GM04503 (cell line): ENCODE measurements around the gene SLC8A1.

Source experiments
- DNase-seq: peaks from one replicate; pipeline ENCODE4 v3.0.0-alpha.2; 2012; ENCODE audit warnings: low read depth

SLC8A1 gene

DNA sequence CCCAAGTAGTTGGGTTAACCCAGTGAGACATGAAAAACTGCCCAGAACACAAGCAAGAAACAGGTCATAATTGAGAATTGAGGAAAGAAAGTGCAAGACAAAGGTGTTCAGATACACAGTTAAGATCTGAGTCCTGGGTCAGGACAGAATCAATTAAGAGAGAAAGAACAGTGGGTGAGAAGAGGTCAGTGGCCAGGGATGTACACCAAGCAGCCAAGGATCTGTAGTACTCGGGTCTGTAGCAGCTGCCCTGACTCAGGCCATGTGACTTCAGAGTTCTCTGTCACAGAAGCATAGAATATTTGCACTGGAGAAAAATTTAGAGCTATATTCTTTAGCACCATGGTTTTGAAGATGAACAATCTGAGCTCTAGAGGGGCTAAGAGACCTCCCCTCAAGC is 141.6 kb downstream of the SLC8A1 start:
- DNase-seq: no peak

DNA sequence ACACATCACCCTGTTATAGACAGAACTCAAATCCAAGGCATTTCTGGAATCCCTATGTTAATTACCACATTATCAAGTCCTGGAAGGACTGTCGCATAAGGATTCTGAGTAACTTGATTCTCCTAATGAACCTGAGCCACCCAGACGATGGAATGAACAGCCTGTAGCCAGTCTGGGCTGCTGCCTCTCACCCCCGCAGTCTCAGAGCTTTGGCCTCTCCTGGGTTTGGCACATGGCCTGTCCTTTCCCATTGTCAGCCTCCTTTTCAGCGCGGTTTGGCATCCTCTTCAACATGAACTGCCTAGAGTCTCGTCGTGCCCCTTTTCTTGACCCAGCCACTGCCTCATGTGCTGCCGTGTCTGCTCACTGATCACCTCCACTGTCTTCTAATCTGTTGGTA is 147.6 kb downstream of the SLC8A1 start:
- DNase-seq: no peak

DNA sequence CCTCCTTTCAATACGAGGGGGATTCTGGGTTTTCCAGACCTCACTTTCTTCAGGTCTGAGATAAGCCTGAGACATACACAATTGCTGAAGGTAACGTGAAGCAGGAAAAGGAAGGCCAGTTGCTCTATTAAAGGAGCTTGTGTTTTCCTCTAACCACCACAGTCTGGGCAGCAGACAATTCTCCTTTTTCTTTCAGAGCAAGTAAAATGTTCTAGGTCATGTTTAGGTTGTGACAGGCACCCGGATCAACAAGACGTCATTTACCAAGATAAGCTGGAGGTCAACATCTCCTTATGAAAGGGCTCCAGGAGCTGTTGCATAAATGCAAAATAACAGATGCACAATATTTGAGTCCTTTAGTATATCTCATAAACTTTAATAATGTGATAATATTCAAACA is 148.1 kb downstream of the SLC8A1 start:
- no peak for DNase-seq

DNA sequence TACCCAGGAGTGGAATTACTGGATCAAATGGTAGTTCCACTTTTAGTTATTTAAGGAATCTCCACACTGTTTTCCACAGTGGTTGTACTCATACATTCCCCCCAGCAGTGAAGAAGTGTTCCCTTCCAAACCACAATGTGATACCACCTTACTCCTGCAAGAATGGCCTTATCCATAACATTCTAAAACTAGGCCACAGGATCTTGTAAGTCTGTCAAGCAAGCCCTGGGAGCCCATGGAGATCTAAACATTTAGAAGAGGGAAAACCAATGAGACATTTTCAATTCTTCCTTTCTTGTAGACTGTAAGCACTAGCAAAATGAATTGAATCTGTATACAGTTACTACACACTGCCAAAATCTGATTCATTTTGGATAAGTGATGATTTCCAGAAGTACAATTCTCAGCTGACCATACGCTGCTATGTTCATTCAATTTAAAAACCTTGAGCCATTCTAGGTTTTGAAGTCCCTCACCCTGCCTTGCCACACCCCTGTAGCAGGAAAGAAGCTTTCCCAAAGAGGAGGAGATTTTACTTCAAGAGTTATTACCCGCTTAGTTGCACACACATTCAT is 149.1 kb downstream of the SLC8A1 start:
- no peak for DNase-seq

DNA sequence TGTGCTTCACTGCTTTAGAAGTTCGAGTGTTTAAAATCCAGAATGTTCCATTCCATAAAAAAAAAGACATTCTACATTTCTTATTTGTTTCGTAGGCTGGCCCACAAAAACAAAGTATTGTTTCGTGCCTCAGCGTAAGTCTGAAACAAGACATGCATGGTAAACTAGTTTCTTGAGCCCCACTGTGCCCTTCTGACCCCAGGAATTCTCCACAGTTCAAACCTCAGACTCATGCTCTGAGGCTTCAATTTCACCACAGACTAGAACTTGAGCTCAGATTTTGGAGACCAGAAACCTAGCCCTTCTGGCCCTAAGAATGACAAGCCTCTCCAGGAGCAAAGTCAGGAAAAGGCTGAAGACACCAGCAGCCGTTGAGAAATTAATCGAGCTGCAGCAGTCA is 151.5 kb downstream of the SLC8A1 start:
- DNase-seq: no peak

DNA sequence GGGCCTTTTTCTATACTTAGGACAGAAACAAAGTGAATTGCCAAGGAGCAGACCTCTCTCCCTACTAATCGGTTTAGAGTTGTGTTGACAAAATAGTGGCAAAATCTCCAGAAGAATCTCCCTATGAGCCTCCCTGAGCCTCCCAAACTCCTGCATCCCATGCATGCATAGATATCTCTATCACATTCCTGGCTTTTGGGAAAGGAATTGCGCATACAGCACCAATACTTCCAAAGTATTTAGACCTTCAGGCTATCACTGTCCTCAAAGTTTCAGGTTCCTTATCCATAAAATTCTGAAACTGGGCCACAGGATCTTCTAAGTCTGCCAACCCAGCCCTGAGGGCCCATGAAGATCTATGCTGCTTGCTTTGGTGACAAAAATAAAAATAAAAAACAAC is 152.1 kb downstream of the SLC8A1 start:
- DNase-seq: no peak

DNA sequence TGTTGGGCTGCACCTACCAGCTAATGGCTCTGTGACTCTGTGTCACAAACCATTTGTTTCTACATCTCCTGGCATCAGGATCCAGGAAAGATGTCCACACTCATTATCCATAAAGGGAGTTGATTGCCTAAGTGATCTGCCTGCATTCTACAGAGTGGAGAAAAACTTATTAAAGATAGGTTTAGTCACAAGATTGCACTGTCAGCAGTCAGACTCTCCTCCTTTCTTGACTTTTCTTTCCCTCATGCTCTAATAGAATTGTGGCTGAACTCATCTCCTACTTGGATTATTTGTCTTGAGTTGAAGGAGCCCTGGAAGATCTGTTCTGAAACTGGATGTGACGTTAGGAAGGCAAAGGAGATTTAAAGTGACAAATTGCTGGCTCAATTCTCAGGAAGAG is 152.7 kb downstream of the SLC8A1 start:
- DNase-seq: no peak

DNA sequence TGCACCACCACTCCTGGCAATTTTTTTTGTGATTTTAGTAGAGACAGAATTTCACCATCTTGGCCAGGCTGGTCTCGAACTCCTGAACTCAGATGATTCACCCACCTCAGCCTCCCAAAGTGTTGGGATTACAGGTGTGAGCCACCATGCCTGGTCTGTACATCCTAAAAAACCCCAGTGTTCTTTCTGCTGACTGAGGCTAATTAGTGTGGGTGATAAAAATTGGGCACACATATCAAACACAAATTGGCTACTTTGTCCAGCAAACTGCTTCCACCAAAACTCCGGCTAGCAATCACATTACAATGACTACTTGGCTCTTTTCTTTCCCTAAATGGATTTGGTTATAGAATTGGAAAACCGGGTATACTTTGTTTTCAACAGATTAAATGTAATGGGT is 153.9 kb downstream of the SLC8A1 start:
- DNase-seq: no peak

DNA sequence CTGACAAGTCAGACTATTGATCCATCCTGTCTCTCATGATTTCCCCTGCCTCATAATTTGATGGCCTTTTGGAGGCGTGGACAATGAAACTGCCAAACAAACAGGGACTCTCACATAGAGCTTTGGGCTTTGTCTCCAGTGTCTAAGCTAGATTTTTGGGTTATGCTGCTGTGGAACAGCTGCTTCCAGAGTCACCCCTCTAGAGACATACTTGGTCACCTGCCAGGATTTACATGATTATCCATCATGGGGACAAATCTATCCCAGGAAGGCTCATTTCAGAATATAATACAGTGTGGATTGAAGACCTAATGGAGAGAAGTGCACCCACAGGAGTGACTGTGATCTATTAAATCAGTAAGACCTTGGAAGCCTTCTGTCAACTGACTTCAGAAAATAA is 159.6 kb downstream of the SLC8A1 start:
- no peak for DNase-seq

DNA sequence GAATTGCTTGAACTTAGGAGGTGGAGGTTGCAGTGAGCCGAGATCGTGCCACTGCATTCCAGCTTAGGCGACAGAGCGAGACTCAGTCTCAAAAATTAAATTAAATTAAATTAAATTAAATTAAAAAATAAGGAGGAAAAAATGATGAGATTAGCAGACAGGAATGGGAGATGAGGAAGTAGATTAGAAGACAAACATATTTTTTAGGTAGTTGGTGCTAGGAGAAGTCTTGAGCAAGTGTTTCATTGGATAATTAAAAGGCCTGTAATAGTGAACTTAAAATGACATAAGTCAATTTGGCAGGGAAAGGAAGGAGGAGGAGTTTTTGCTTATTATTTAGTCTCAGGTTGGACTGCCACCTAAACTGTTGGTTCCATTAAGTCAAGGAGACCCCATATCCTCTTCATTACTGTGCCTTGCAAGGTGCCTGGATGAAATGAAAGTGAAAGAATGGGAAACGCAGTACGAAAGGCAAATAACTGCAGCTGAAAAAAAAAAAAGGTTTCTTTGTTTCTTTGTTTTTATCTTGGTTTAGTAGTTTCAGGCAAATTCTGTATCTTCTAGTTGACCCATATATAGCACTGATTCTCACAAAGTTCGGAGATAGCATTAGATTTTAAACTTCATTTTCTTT is 162.0 kb downstream of the SLC8A1 start:
- no peak for DNase-seq

DNA sequence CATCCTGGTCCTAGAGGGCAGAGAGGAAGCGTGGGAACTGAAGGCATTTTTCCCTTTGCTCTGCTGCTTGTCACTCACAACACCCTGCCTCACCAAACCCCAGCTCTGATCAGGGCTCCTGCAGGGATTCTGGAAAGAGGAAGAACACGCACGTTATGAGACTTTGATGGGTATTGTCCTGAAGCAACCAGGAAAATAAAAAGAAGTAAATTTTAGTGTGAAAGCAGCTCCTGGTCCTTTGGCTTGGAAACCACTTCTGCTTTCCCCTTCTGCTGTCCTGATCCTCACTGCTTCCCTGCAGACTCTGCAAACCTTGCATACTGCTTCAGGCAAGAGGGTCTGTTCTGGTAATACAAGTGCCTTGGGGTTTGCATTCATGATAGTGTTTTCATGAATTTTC is 164.1 kb downstream of the SLC8A1 start:
- no peak for DNase-seq

DNA sequence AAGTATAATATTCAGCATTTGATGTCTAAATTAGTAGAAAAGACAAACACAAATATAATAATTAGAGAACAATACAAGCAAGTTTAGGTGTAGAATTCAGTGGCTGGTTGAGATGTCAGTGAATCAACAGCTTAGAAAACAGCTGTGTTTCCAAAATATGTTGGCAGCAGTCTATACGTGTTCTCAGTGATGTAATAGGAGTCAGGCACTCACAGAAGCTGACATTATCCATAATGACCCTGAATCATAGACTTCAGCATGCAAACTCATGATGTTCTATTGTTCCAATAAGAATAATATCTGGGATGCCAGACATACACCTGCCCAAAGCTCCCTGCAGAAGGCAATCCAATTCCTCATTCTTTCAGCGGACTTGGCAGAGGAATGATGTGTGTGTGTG is 164.7 kb downstream of the SLC8A1 start:
- no peak for DNase-seq

DNA sequence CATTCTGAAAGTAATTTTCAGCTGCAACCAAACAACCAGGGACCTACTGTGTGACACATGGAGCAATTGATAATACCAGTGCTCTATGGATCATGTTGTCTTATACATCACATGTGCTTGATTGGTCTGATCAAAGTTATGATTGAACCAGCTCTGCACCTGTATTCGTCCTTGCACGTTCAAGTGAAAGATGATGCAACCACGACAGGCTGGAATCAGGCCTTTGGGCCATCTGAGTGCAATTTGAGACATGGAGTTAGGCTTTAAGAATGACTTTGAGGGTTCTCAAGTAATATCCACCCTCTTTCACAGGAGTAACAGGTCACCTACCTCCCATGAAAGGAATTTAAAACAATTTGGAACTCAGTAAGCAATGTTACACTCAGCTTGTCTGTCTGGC is 165.2 kb downstream of the SLC8A1 start:
- DNase-seq: no peak

DNA sequence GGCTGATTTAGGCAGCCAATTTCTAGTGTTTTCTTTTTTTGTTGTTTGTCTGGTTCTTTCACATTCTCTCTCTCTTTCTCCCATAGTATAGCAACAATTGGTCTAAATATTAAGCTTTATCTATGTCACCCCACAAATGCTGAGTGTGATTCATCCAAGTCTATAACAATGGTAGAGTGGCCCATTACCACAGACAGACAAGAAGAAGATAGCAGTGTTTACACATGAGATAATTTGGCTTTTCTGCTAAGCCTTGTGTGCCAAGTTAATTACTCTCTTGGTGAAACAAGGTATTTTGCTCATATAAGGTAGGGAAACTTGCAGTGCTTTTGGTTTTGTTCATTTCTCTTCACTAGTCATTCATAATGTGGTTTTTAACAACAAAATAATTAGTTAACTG is 166.5 kb downstream of the SLC8A1 start:
- no peak for DNase-seq

DNA sequence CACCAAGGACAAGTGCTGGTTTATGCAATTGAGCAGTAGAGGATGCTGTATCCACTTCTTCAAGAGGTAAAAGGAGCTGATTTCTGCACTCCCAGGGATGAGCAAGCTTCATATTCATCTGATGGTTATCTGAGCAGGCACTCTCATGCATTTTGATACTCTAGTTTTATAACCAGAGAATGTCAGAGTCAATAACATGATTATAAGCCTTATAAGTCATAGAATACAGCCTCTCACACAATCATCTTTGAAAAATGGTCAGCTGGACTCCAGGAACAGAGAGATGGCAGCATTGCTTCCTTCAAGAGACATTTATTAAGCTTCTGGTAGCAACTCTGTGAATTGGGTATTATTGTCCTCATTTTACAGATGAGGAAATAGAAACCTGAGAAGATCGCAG is 167.1 kb downstream of the SLC8A1 start:
- no peak for DNase-seq

DNA sequence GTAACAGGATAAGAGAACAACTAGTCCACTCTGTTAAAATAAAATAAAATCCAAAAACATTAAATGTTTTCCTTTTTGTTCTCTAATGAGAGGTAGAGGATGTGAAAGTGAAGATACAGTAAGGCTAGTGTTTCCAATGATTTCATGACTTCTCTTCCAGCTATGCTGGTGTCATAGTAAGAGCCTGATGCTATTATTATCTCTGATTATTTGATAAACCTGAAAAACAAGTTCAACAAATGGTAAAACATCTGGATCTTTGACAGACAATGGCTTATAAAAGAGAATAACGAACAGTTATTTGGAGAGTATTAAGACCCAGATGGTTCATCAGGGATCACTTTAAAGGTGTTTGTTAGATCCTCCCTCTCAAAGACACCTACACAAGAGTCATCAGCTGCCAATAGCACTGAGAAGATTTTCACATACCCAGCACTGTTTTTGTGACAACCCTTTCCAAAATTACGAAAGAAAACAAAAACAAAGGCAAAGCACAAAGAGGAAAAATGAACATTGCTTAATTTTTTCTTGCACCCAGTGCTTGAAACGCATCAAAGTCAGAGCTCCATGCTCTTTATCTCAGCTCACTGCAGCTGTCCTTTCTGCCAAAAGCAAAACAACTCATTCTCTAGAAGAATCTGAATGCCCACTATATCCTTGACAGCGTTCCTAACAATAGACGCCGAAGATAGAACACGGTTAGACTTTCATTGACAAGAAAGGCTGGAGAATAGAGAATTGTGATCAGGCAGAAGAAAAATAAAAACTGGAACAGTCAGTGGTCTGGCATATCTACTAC is 168.6 kb downstream of the SLC8A1 start:
- DNase-seq: no peak

DNA sequence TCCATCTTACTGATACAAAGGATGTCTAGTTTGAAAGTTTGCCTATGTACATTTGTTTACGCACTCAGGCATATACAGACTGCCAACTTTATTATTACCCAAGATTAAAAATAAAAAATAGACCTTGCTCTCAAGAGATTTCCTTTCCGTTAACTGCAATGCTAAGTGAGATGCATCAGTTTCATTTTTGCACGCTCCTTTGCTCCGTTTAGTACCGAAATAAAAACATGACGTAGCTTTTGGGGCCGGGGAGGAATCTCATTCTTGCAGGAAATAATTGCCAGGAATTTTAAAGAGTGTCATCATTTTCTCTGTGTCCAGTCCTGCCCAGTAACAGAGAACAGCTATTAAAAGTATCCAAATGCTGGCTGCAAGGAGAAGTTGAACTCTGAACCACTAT is 169.5 kb downstream of the SLC8A1 start:
- no peak for DNase-seq

DNA sequence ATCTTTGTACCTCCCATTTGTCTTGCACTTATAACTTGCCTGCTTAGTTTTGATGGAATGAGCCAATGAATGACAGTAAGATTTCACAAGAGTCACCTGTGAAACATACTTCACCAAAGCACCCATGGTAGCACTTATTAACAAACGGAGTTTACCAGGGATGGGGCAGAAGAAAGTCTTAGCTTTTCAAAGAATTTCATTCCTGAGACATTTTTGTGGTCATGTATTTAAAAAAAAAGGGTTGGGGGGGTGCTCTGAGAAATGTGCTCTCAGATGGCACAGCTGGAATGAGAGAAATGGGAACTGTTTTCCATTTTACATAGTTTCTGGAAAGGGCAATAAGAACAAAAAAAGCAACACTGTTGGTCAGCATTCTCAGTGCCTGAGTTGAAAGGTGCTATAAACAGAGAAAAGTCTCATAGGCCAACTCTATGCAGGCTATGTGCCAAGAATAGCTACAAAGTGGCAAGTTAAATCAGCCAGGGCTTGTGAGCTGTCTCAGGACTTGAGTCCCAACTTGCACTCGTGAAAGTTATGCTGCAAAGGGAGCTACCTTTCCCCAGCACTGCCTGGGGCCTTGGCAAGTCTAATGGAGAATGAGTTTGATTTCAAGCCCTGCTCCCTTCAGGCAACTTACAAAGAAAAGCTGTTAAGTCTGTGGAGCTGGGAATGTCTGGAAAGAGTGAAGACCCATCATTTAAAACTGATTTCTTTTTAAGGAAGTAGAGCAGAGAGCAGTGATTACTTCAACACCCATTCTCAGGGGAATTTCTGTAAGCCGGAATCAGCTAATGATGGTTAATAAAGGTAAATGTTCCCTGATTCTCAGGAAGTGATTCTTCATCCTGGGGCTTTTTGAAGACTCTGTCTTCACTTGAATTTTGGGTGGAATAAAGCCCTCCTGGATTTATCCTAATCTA is 170.6 kb downstream of the SLC8A1 start:
- DNase-seq: peak; percentile 94

DNA sequence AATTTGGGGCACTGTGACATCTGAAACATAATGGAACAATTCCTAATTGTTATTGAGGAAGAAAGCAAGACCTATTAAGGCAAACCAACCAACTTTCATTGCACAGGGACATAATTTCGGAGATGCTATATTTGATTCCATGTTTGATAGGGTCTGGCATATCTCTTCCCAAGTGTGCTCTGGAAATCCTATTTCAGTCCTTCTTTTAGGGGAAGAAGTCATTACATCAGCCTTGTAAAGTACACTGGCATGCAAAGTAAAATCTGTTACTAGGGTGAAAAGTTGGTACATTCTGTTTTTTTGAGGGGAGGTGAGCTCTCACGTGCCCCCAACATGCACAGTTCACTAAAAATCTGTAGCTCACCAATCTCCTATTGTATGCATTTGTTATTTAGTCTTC is 172.4 kb downstream of the SLC8A1 start:
- no peak for DNase-seq

DNA sequence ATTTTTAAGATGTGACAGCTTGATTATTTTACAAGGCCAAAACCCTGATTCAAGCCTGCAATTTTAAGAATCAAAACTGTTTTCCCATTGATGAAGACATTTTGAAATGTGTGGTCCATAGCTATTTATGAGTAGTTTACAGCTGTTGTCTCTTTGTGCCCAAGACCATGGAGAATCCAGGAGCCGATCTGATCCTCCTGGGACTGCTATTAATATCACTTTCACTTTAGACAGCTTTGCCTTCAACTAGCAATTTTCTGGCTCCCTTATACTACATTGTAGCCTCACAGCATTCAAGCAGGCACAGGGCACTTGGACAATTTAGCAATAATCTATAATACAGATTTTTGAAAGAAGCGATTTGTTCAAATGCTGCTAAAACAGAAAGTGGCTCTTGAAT is 172.9 kb downstream of the SLC8A1 start:
- no peak for DNase-seq

DNA sequence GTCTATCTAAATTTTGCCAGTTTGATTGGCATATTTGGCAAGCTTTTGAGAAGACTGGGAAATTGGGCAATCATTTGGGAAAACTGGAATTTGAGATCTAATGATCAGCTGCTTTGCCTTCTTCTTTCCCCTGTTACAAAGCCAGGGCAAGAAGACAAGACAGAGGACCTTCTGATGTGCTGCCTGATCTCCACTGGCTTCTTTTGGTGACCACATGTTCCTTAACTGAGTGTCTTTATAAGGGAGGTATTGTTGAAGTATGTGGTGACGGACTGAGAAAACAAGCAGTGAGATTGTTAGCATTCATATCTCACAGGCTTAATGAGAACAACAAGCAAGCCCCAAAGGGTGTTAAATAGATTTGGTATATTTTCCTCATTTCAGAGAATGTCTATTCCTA is 175.8 kb downstream of the SLC8A1 start:
- no peak for DNase-seq

DNA sequence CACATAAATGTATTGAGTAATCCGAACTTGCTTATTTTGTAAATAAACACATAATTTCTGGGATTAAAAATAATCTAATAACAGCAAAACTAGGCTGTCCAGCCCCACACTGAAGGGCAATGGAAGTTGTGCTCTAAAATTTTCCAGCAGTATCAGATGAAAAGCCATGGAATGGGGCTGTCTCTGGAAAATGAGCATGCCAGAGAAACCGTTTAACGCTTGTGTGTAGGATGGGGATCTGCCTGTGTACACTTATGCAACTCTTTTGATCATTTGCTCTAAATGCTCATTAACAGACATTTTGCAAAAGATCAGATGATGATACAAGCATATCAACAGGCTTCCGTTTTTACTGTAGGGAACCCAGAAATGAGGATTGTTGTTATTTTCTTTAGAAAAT is 177.6 kb downstream of the SLC8A1 start:
- DNase-seq: no peak

DNA sequence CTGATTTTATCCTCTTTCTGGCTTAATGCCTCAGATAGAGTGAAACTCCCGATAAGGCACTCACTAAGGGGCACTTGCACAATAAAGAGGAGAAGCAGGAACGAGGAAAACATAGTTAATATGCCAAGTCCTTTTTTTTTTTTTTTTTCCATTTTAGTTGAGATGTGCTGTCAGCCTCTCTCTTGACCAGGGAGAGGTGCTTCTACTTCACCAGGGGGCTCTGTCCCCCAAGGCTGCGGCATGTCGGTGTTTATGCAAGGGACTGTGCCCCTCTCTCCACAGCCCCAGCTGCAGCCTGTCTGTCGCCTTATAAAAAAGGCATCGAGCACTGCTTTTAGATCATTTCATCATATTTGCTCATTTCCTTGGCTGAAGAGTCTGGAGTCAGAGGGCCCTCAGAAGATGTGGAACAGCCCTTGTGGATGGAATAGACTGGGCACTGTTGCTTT is 178.1 kb downstream of the SLC8A1 start:
- DNase-seq: no peak
